HFF-Myc (cell line): ENCODE data around the gene NCKAP5.

Source experiments
- DNase-seq: peaks from one replicate; pipeline ENCODE4 v3.0.0-alpha.2; 2011; ENCODE audit warnings: low read depth; ENCODE audit errors: extremely low read depth
- H3K4me3 ChIP-seq: replicated peaks from 2 replicates; pipeline ENCODE4 v1.5.1; 2011; ENCODE audit warnings: low read depth, mild to moderate bottlenecking, control low read depth, low read length
- TF ChIP-seq, protein P1 (sequence below): IDR thresholded peaks from 2 replicates; pipeline ENCODE4 v1.5.1; 2012; ENCODE audit warnings: mild to moderate bottlenecking, low read depth, low read length, control low read depth; ENCODE audit errors: missing control alignments

The NCKAP5 gene

GRCh38 chr2:133437492-133437891 lies 130.8 kb downstream of the NCKAP5 start:
- TF ChIP-seq, protein P1, sequence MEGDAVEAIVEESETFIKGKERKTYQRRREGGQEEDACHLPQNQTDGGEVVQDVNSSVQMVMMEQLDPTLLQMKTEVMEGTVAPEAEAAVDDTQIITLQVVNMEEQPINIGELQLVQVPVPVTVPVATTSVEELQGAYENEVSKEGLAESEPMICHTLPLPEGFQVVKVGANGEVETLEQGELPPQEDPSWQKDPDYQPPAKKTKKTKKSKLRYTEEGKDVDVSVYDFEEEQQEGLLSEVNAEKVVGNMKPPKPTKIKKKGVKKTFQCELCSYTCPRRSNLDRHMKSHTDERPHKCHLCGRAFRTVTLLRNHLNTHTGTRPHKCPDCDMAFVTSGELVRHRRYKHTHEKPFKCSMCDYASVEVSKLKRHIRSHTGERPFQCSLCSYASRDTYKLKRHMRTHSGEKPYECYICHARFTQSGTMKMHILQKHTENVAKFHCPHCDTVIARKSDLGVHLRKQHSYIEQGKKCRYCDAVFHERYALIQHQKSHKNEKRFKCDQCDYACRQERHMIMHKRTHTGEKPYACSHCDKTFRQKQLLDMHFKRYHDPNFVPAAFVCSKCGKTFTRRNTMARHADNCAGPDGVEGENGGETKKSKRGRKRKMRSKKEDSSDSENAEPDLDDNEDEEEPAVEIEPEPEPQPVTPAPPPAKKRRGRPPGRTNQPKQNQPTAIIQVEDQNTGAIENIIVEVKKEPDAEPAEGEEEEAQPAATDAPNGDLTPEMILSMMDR = no peak
- H3K4me3 ChIP-seq = no peak overlapping the region
- DNase-seq = no peak

DNA sequence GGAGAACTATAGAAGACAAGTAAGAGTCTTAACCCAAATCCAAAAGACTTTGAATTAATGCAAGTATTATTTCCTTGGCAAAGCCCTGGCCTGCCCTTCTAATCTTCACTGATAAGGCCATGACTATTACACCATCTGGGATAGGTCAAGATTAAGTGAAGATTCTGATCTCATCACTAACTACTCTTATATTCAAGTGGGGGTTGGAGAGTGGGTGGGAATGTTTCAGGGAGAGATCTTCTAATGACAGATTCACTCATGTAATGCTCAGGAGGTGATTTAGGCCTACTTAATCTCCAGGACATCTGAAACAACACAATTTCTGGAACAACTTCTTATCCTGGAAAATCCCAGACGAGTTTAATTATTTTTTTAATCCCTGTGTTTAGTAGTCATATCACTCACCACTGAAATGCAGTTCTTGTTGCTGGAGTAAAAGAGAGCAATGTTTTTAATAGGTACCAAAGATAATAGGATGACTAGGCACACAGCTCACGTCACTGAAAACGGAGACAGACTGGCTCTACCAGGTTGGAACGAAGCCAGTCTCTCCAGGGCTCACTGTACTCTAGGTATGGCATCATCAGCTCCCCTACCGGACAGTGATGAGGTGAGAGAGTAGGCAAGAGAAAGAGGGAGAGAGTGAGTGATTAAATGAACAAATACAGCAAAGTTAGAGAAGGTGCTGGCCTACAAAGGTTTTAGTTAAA lies 133.1 kb downstream of the NCKAP5 start:
- no peak overlapping the region for H3K4me3 ChIP-seq
- TF ChIP-seq, protein P1 = no peak
- DNase-seq = peak; percentile 9

DNA sequence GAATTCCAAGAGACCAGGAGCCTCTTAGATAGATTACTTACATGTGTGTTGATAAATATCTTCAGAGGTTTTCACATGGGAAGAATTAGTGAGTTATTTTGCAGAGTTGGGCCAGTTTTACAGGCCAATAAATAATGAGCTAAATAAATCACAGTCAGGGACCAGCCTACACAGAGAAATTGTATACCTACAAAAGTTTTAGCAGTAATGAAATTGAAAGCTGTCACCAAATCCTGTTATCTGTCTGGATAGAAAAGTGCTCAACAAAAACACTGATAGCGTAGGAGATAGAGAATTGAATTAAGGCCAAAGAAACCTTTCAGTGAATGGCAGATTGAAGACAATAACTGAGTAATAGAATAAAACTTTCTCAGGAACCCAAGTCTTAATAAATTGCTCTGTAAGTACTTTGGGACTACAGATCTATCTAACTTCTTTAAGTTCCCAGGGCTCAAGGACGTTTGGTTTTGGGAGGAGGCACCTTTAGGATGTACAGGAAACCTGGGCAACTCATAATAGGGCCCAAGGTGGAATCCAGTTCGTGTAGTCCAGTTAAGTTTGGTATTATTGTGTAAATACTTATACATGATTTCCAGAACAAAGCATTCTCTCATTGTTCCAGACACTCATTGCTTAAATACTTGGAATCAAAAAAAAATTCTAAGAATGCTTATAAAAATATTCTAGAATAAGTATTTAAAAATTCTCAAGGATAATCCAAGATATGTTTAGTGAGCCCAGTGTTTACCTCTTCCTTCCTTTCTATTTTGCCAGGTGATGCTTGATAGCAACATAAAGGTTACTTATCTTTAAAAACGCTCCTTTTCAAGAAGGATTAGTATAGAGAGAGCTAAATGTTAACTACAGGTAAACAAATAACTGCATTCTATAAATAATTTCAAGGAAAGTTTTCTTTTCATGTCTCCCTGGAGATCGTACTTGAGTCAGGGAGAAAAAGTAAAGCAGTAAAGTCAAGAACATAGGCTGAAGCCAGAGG lies 134.5 kb downstream of the NCKAP5 start:
- no peak for DNase-seq
- no peak overlapping the region for H3K4me3 ChIP-seq
- TF ChIP-seq, protein P1 = no peak

DNA sequence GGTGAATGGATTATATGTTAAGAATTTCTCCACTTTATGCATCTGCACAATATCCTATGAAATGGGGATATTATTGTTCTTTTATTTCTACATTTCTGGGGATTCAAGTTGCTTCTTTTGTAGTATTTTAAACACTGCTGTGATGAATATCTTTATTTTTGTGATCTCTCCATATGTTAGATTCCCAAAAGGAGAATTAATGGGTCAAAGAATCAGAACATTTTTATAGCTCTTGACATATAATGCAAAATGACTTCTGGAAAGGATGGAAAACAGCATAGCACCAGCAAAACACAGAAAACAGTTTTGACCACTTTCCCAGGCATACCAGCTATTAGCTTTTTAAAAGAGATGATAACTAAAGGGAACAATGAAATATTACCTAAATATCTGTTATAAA lies 135.5 kb downstream of the NCKAP5 start:
- no peak for DNase-seq
- TF ChIP-seq, protein P1 = no peak
- no peak overlapping the region for H3K4me3 ChIP-seq

DNA sequence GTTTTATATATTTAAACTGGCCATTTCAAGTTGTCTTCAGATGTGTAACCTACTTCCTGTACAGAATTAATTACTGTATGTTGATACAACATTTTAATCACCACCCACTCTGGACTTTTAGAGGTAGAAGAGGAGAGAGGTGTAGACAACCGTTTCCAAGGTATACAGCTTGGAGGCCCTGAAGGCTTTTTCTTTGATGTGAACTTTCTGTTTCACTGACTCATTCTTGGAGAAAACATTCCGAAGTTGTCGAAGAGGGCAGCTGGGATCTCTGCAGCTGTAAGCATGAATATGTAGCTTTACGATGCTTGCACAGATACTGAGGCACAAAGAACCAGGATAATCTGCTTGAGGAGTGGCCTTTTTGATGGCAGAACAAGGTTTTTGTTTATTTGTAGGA lies 137.0 kb downstream of the NCKAP5 start:
- H3K4me3 ChIP-seq = no peak overlapping the region
- DNase-seq = no peak

DNA sequence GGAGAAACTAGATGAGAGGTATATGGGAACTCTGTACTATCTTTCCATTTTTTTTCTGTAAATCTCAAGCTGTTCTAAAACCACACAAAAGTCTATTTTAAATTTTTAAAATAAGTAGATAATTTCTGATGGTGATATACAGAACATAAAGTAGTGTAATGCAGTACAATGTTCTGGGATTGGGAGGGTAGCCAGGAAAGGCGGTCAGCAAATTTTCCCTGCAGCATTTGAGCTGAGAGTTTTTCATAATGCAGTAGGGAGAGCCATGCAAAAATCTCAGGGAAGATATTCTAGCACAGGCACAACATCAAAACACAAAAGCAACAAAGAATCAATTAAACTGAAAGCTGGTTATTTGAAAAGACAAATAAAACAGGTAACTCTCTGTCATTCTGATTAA lies 141.5 kb downstream of the NCKAP5 start:
- H3K4me3 ChIP-seq = no peak overlapping the region
- DNase-seq = no peak
- TF ChIP-seq, protein P1 = no peak

More for the DNA sequence above, 137.0 kb downstream of the NCKAP5 start:
- TF ChIP-seq, protein P1 = no peak
